Thyroid gland (tissue), 4 donors: ENCODE measurements around the gene C10orf120. TPM values are rescaled to one million over a fixed set of nuclear protein-coding genes. Genes with fewer than 3 reads are reported as not detected.

Experiments
- DNase-seq, 2 donors: peaks; one replicate each; pipeline ENCODE4 v3.0.0-alpha.2; 2019
- H3K27ac ChIP-seq, 3 donors: fragments of 200-600 bp; sonication (generic); 1 replicate in 2 of 3; 2 replicates in 1 of 3; pipeline ENCODE4 v1.5.1; 2016 to 2019; ENCODE audit warnings: mild to moderate bottlenecking in 1 of 3, moderate library complexity in 1 of 3
- H3K27me3 ChIP-seq: fragments of 200-600 bp; sonication (generic); one replicate; pipeline ENCODE4 v1.5.1; 2019
- H3K36me3 ChIP-seq, 2 donors: fragments of 200-600 bp; sonication (generic); one replicate each; pipeline ENCODE4 v1.5.1; 2016 to 2019
- H3K4me1 ChIP-seq, 2 donors: fragments of 200-600 bp; sonication (generic); one replicate each; pipeline ENCODE4 v1.5.1; 2017 to 2019
- H3K4me3 ChIP-seq, 3 donors: fragments of 200-600 bp; sonication (generic); replicated peaks in 1 of 3; 1 replicate in 2 of 3; 2 replicates in 1 of 3; pipeline ENCODE4 v1.5.1; 2016; ENCODE audit warnings: mild to moderate bottlenecking in 1 of 3
- H3K9me3 ChIP-seq: fragments of 200-600 bp; sonication (generic); one replicate; pipeline ENCODE4 v1.5.1; 2017
- CTCF ChIP-seq, 6 experiments: fragments of 200-600 bp in 3 of 6; fragments of 450-650 bp in 3 of 6; sonication (generic) in 3 of 6; IDR thresholded peaks; one replicate each; pipeline ENCODE4 v1.5.1; 2016 to 2019; ENCODE audit warnings: antibody characterized with exemption in 6 of 6, mild to moderate bottlenecking in 2 of 6, inconsistent platforms in 1 of 6, moderate library complexity in 1 of 6
- POLR2A ChIP-seq, 2 donors: fragments of 450-650 bp; IDR thresholded peaks; one replicate each; pipeline ENCODE4 v1.6.1; 2017; ENCODE audit warnings: antibody characterized with exemption in 2 of 2, mild to moderate bottlenecking in 2 of 2, moderate library complexity in 1 of 2
- WGBS, 2 donors: methylation state at CpG; one replicate each; pipeline ENCODE4 v1.1.5; 2017; 5-methylcytosine and 5-hydroxymethylcytosine counted together
- intact Hi-C: fragments of 100-400 bp; cut with DNase I; formaldehyde crosslinking; loops from one replicate; pipeline ENCODE4 v1.15.1; 2023
- total RNA-seq, 4 donors: library from RNA; depleted of rRNA; stranded (reverse); fragments of >200 nt; gene quantifications; one replicate each; pipeline ENCODE4 v1.2.3, GENCODE V29; 2016

Gene C10orf120
- total RNA-seq, 4 donors from 2014 or later, result not detected

DNA sequence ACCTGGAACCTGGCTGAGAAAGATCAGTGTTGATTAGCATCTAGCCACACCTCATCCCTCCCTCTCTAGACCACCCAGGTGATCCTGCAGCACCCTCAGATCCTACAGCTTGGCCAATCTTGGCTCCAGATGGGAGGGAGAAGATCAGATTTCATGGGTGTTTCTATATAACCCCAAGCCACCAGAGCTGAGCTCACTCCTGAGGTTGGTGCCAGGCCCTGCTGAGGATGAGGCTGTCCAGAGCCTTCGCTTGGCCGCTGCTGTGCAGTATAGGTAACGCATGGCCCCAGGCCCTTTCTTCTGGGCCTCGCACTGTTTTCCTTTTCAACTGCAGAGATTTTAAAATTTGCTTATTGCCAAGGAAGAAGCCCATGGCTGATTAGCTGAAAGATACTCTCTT lies 27.0 kb downstream of the C10orf120 start:
- 80 to 100% methylated on average over 4 of the region's 4 CpGs for WGBS, 2 donors
- DNase-seq, result no peak
- H3K27me3 ChIP-seq, result no peaks in the 10 kb centered on the region
- H3K27ac ChIP-seq, result no peak overlapping the region
- no peaks in the 10 kb centered on the region for H3K4me1 ChIP-seq
- no peaks in the 10 kb centered on the region for H3K36me3 ChIP-seq
- H3K9me3 ChIP-seq, result no peaks in the 10 kb centered on the region
- intact Hi-C loops, result no loop called here
- no peak overlapping the region for H3K4me3 ChIP-seq
- no peak for TF ChIP-seq POLR2A (IDR thresholded peaks at IDR 0.05)
- no peak for TF ChIP-seq CTCF (IDR thresholded peaks at IDR 0.05)

- no peaks in the 10 kb centered on the region for H3K9me3 ChIP-seq
- TF ChIP-seq POLR2A (IDR thresholded peaks at IDR 0.05) (no peak), CTCF (IDR thresholded peaks at IDR 0.05) (no peak)
Observed at GRCh38 chr10:122671355-122671754, 28.3 kb downstream of the C10orf120 start.

GRCh38 chr10:122669842-122670241 lies 29.8 kb downstream of the C10orf120 start:
- H3K36me3 ChIP-seq, result no peaks in the 10 kb centered on the region
- H3K27me3 ChIP-seq, result no peaks in the 10 kb centered on the region
- TF ChIP-seq POLR2A (IDR thresholded peaks at IDR 0.05) (no peak), CTCF (IDR thresholded peaks at IDR 0.05) (no peak)
- 78 to 80% methylated on average over 2 of the region's 2 CpGs for WGBS, 2 donors
- no peaks in the 10 kb centered on the region for H3K9me3 ChIP-seq
- no peak for DNase-seq
- no peak overlapping the region for H3K27ac ChIP-seq
- no peak overlapping the region for H3K4me3 ChIP-seq
- intact Hi-C loops, result no loop called here
- H3K4me1 ChIP-seq, result no peaks in the 10 kb centered on the region

More at GRCh38 chr10:122671355-122671754, 28.3 kb downstream of the C10orf120 start:
- Histone ChIP-seq H3K4me1 (no peaks in the 10 kb centered on the region), H3K36me3 (no peaks in the 10 kb centered on the region), H3K27me3 (no peaks in the 10 kb centered on the region), H3K4me3 (no peak overlapping the region), H3K27ac (no peak overlapping the region)
- 15 to 22% methylated on average over 3 of the region's 3 CpGs for WGBS, 2 donors
- no peak for DNase-seq
- intact Hi-C loops, result no loop called here

- DNase-seq, result no peak
- intact Hi-C loops, result no loop called here
- no peak overlapping the region for H3K4me3 ChIP-seq
- H3K27me3 ChIP-seq, result no peaks in the 10 kb centered on the region
- no peak overlapping the region for H3K27ac ChIP-seq
- no peaks in the 10 kb centered on the region for H3K36me3 ChIP-seq
- no peaks in the 10 kb centered on the region for H3K4me1 ChIP-seq
- WGBS, 2 donors, result 98 to 99% methylated on average over 2 of the region's 2 CpGs
- H3K9me3 ChIP-seq, result no peaks in the 10 kb centered on the region
- TF ChIP-seq CTCF (IDR thresholded peaks at IDR 0.05) (no peak), POLR2A (IDR thresholded peaks at IDR 0.05) (no peak)
Observed at GRCh38 chr10:122669045-122669444, 30.6 kb downstream of the C10orf120 start.

- TF ChIP-seq POLR2A (IDR thresholded peaks at IDR 0.05) (no peak), CTCF (IDR thresholded peaks at IDR 0.05) (no peak)
- Histone ChIP-seq H3K27ac (no peak overlapping the region), H3K27me3 (no peaks in the 10 kb centered on the region), H3K4me1 (no peaks in the 10 kb centered on the region), H3K4me3 (no peak overlapping the region), H3K36me3 (no peaks in the 10 kb centered on the region), H3K9me3 (no peaks in the 10 kb centered on the region)
- WGBS, 2 donors, result 53 to 62% methylated on average over 4 of the region's 4 CpGs
- intact Hi-C loops, result no loop called here
- DNase-seq, result no peak
Observed at GRCh38 chr10:122665946-122666345, 33.7 kb downstream of the C10orf120 start.
